Amygdala (tissue), 56 donors: Measurements from ENCODE around the gene C11orf24.

Experiments
- DNase-seq, 56 donors: peaks; one replicate each; lab custom pipeline; 2025; lab: John Stamatoyannopoulos, UW

C11orf24 gene

DNA sequence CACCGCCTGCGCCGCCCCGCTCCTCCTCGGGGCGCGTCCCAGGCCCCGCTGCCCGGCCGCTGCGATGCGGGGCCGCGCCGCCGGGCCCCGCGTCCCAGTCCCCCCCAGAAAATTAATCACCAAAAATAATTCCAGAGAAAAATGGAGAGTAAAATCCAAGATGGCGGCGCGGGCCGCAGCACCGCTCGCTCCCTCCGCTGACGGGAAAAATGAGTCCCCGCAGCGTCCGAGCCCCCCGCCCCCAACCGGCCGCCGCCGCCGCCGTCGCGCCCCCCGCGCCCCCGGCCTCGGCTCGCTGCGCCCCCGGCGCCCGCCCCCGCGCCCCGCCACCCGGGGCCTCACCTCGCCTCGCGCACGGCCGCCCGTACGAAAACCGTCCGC is 58.6 kb downstream of the C11orf24 start, which contains the start of gene KMT5B:
Gene KMT5B, minus strand, starts transcription at position 162 of the 381 bp plus-strand sequence. CDS start 23,220 bp downstream, outside the sequence.
- peak in 22 of 56 donors; percentile 25 to 77 (median 59) for DNase-seq

DNA sequence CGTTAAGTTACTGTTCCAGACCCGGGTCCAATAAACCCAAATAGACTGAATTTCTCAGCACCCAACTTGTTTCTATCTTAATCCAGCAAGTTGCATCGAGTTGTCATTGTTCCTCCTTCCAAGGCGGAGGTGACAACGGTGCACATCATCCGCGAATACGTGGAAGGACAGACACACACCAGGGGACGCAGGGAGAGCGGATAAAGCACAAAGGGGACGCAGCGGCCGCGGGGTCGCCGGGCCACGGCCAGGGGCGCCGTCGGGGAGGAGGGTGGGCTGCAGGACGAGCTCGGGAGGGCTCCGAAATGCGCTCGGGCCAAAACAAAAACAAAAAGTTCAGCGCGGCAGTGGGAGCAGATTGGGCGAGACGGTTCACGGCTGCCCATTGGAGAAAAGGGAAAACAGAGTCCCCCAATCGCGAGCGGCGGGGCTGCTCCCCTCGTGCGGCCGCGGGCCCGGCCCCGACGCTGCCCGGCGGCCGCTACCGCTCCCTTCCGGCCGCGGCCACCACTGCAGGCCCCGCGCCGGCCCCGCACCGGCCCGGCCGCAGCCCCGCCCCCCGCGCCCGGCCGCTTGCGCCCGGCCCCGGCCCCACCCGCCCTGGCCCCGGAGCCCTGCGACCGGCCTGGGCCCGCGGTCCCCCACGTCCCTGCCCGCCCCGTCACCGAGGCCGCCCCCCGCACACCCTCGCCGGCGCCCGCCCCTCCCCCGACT is 59.2 kb downstream of the C11orf24 start:
- peak in 30 of 56 donors; percentile 17 to 75 (median 50) for DNase-seq

DNA sequence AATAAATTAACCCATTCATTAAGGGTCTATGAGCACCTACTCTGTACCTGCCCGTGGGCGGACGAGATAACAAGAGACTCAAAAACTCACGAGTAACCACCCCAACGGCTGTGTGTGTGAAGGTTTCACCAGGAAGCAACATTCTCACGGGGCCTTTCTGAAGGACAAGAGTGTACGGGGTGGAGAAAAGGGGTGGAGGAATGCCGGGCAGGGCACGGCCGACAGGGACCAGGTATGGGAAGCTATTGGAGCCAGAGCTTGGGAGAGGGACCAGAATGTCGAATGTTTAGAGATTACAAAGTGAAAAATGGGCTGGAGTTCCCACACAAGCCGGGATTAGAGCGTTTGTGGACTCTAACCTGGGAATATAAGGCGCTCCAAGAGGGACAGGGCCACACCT is 60.2 kb downstream of the C11orf24 start:
- no peak for DNase-seq
